Chondrocyte (in vitro differentiated cells): ENCODE data around the gene TLK1. TPM values are rescaled to one million over a fixed set of nuclear protein-coding genes. Genes with fewer than 3 reads are reported as not detected.

Experiments
- DNase-seq: peaks from one replicate; pipeline ENCODE4 v3.0.0; 2021; ENCODE audit warnings: mixed read lengths, low spot score
- H3K27ac Mint-ChIP-seq: one replicate; pipeline ENCODE4 v1.8.0; 2021; ENCODE audit warnings: mild to moderate bottlenecking, moderate library complexity, mixed read lengths; ENCODE audit not compliant: unreplicated experiment
- H3K27me3 Mint-ChIP-seq: 2 replicates; pipeline ENCODE4 v1.8.0; 2021; ENCODE audit warnings: low read depth, mixed read lengths
- H3K36me3 Mint-ChIP-seq: 2 replicates; pipeline ENCODE4 v1.8.0; 2021; ENCODE audit warnings: low read depth, mixed read lengths
- H3K4me1 Mint-ChIP-seq: 2 replicates; pipeline ENCODE4 v1.8.0; 2021; ENCODE audit warnings: low read depth, mild to moderate bottlenecking, mixed read lengths
- H3K4me3 Mint-ChIP-seq: one replicate; pipeline ENCODE4 v1.8.0; 2021; ENCODE audit warnings: mild to moderate bottlenecking, moderate library complexity, mixed read lengths; ENCODE audit not compliant: unreplicated experiment
- H3K9me3 Mint-ChIP-seq: 2 replicates; pipeline ENCODE4 v1.8.0; 2021; ENCODE audit warnings: low read depth, mixed read lengths
- CTCF ChIP-seq: fragments of 200-600 bp; sonication (generic); IDR thresholded peaks from 2 replicates; pipeline ENCODE4 v1.5.0; 2021; ENCODE audit warnings: antibody characterized with exemption, mild to moderate bottlenecking, moderate library complexity
- total RNA-seq: library from RNA; stranded (reverse); gene quantifications from 3 replicates; pipeline ENCODE4 v1.2.1, GENCODE V29; 2021

Gene TLK1
- total RNA-seq, 1 donor from 2014 or later: 64.1 TPM

GRCh38 chr2:170984079-170984478 is 176.6 kb downstream of the TLK1 start:
- TF ChIP-seq CTCF: no peak
- H3K4me1 Mint-ChIP-seq: no peaks in the 10 kb centered on the region
- no peak overlapping the region for H3K27ac Mint-ChIP-seq
- no peak for DNase-seq
- H3K36me3 Mint-ChIP-seq: peaks cover 8% of the 10 kb centered on the region
- H3K27me3 Mint-ChIP-seq: no peaks in the 10 kb centered on the region
- no peak overlapping the region for H3K4me3 Mint-ChIP-seq
- H3K9me3 Mint-ChIP-seq: no peaks in the 10 kb centered on the region

GRCh38 chr2:170975943-170976270 is 184.8 kb downstream of the TLK1 start:
- peaks cover 17% of the 10 kb centered on the region for H3K4me1 Mint-ChIP-seq
- no peak for DNase-seq
- no peak for TF ChIP-seq CTCF
- no peak overlapping the region for H3K4me3 Mint-ChIP-seq
- H3K9me3 Mint-ChIP-seq: no peaks in the 10 kb centered on the region
- no peak overlapping the region for H3K27ac Mint-ChIP-seq
- no peaks in the 10 kb centered on the region for H3K27me3 Mint-ChIP-seq
- no peaks in the 10 kb centered on the region for H3K36me3 Mint-ChIP-seq

GRCh38 chr2:170975127-170975942 is 185.4 kb downstream of the TLK1 start:
- DNase-seq: no peak
- no peak overlapping the region for H3K4me3 Mint-ChIP-seq
- no peaks in the 10 kb centered on the region for H3K36me3 Mint-ChIP-seq
- H3K27ac Mint-ChIP-seq: no peak overlapping the region
- H3K9me3 Mint-ChIP-seq: no peaks in the 10 kb centered on the region
- TF ChIP-seq CTCF: no peak
- no peaks in the 10 kb centered on the region for H3K27me3 Mint-ChIP-seq
- H3K4me1 Mint-ChIP-seq: peaks cover 17% of the 10 kb centered on the region

GRCh38 chr2:170974304-170974993 is 186.2 kb downstream of the TLK1 start:
- no peaks in the 10 kb centered on the region for H3K27me3 Mint-ChIP-seq
- H3K4me1 Mint-ChIP-seq: peaks cover 17% of the 10 kb centered on the region
- H3K4me3 Mint-ChIP-seq: peak overlapping the region; percentile 63
- H3K9me3 Mint-ChIP-seq: no peaks in the 10 kb centered on the region
- H3K27ac Mint-ChIP-seq: peak overlapping the region; percentile 74
- H3K36me3 Mint-ChIP-seq: no peaks in the 10 kb centered on the region
- no peak for TF ChIP-seq CTCF
- DNase-seq: no peak

GRCh38 chr2:170973492-170974303 is 187.0 kb downstream of the TLK1 start:
- H3K36me3 Mint-ChIP-seq: peaks cover 2% of the 10 kb centered on the region
- peak; percentile 96 for TF ChIP-seq CTCF
- H3K27me3 Mint-ChIP-seq: no peaks in the 10 kb centered on the region
- peak overlapping the region; percentile 69 for H3K4me3 Mint-ChIP-seq
- H3K27ac Mint-ChIP-seq: peak overlapping the region; percentile 74
- H3K4me1 Mint-ChIP-seq: peaks cover 17% of the 10 kb centered on the region
- H3K9me3 Mint-ChIP-seq: no peaks in the 10 kb centered on the region
- DNase-seq: no peak
